H9 (cell line): Measurements from ENCODE around the gene KCNIP1. TPM values are rescaled to one million over a fixed set of nuclear protein-coding genes. Genes with fewer than 3 reads are reported as not detected.

ENCODE experiments used
- DNase-seq: peaks from one replicate; pipeline ENCODE4 v3.0.0-alpha.2; 2017
- H2AFZ ChIP-seq: one replicate; pipeline ENCODE4 v1.6.1; 2013; ENCODE audit warnings: mild to moderate bottlenecking, low read length, control low read depth, moderate library complexity
- H2AK5ac ChIP-seq: 2 replicates; pipeline ENCODE4 v1.6.1; 2013; ENCODE audit warnings: low read length, control low read depth, mixed read lengths; ENCODE audit not compliant: insufficient read length
- H2BK120ac ChIP-seq: one replicate; pipeline ENCODE4 v1.6.1; 2013; ENCODE audit warnings: low read depth, mild to moderate bottlenecking, low read length, control low read depth, inconsistent platforms; ENCODE audit not compliant: poor library complexity, severe bottlenecking
- H2BK12ac ChIP-seq: 2 replicates; pipeline ENCODE4 v1.6.1; 2013; ENCODE audit warnings: low read length, control low read depth, mixed read lengths, low read depth; ENCODE audit not compliant: insufficient read length
- H2BK15ac ChIP-seq: 2 replicates; pipeline ENCODE4 v1.6.1; 2013; ENCODE audit warnings: low read depth, low read length, control low read depth
- H2BK20ac ChIP-seq: one replicate; pipeline ENCODE4 v1.6.1; 2013; ENCODE audit warnings: low read depth, mild to moderate bottlenecking, low read length, control low read depth, inconsistent platforms; ENCODE audit not compliant: poor library complexity, severe bottlenecking
- H2BK5ac ChIP-seq: 2 replicates; pipeline ENCODE4 v1.6.1; 2013; ENCODE audit warnings: low read length, control low read depth, mixed read lengths; ENCODE audit not compliant: insufficient read length
- H3K14ac ChIP-seq: 2 replicates; pipeline ENCODE4 v1.6.1; 2013; ENCODE audit warnings: low read length, control low read depth; ENCODE audit not compliant: insufficient read depth
- H3K18ac ChIP-seq: 2 replicates; pipeline ENCODE4 v1.6.1; 2013; ENCODE audit warnings: low read depth, mild to moderate bottlenecking, mixed read lengths, low read length, control low read depth; ENCODE audit not compliant: insufficient read length
- H3K23ac ChIP-seq: 2 replicates; pipeline ENCODE4 v1.6.1; 2013; ENCODE audit warnings: low read length, control low read depth, mixed read lengths, low read depth; ENCODE audit not compliant: insufficient read length
- H3K23me2 ChIP-seq: 2 replicates; pipeline ENCODE4 v1.6.1; 2013; ENCODE audit warnings: low read depth, mild to moderate bottlenecking, mixed read lengths, low read length, control low read depth; ENCODE audit not compliant: insufficient read length, poor library complexity, severe bottlenecking
- H3K27ac ChIP-seq: 2 replicates; pipeline ENCODE4 v1.5.1; 2013; ENCODE audit warnings: low read length, control low read depth, mixed read lengths, low read depth; ENCODE audit not compliant: insufficient read length
- H3K27me3 ChIP-seq: 2 replicates; pipeline ENCODE4 v1.6.1; 2013; ENCODE audit warnings: low read length, control low read depth, inconsistent platforms; ENCODE audit not compliant: insufficient read depth
- H3K4ac ChIP-seq: 2 replicates; pipeline ENCODE4 v1.6.1; 2013; ENCODE audit warnings: low read depth, mild to moderate bottlenecking, control low read depth, inconsistent platforms, low read length, moderate library complexity
- H3K4me1 ChIP-seq: 2 replicates; pipeline ENCODE4 v1.6.1; 2013; ENCODE audit warnings: low read length, control low read depth, inconsistent platforms; ENCODE audit not compliant: insufficient read depth
- H3K4me2 ChIP-seq: 2 replicates; pipeline ENCODE4 v1.6.1; 2013; ENCODE audit warnings: low read length, control low read depth, mixed read lengths; ENCODE audit not compliant: insufficient read length, insufficient read depth
- H3K56ac ChIP-seq: 2 replicates; pipeline ENCODE4 v1.6.1; 2013; ENCODE audit warnings: low read depth, mild to moderate bottlenecking, mixed read lengths, low read length, control low read depth; ENCODE audit not compliant: insufficient read length
- H3K79me1 ChIP-seq: 2 replicates; pipeline ENCODE4 v1.6.1; 2013; ENCODE audit warnings: low read depth, mild to moderate bottlenecking, moderate library complexity, low read length, control low read depth, inconsistent platforms; ENCODE audit not compliant: insufficient read depth, poor library complexity, severe bottlenecking
- H3K79me2 ChIP-seq: 2 replicates; pipeline ENCODE4 v1.6.1; 2013; ENCODE audit warnings: low read length, control low read depth, inconsistent platforms; ENCODE audit not compliant: insufficient read depth
- H3K9ac ChIP-seq: 2 replicates; pipeline ENCODE4 v1.6.1; 2013; ENCODE audit warnings: low read length, control low read depth, mixed read lengths; ENCODE audit not compliant: insufficient read length; ENCODE audit errors: extremely low read depth
- H3K9me3 ChIP-seq: one replicate; pipeline ENCODE4 v1.6.1; 2013; ENCODE audit warnings: low read depth, low read length, inconsistent platforms; ENCODE audit not compliant: control insufficient read depth
- H3T11ph ChIP-seq: one replicate; pipeline ENCODE4 v1.6.1; 2013; ENCODE audit warnings: mild to moderate bottlenecking, low read length, control low read depth, inconsistent platforms
- H4K20me1 ChIP-seq: one replicate; pipeline ENCODE4 v1.6.1; 2013; ENCODE audit not compliant: control insufficient read depth, insufficient read length, insufficient read depth
- H4K5ac ChIP-seq: 2 replicates; pipeline ENCODE4 v1.6.1; 2013; ENCODE audit warnings: low read depth, mild to moderate bottlenecking, mixed read lengths, low read length, control low read depth; ENCODE audit not compliant: insufficient read length
- H4K8ac ChIP-seq: replicated peaks from 2 replicates; pipeline ENCODE4 v1.6.1; 2013; ENCODE audit warnings: low read length, control low read depth, mixed read lengths, low read depth; ENCODE audit not compliant: insufficient read length
- H4K91ac ChIP-seq: 2 replicates; pipeline ENCODE4 v1.6.1; 2013; ENCODE audit warnings: low read depth, mild to moderate bottlenecking, moderate library complexity, mixed read lengths, low read length, control low read depth; ENCODE audit not compliant: insufficient read length
- H3K27ac Mint-ChIP-seq, 3 experiments: 2 replicates in 2 of 3; 3 replicates in 1 of 3; pipeline ENCODE4 v1.8.0; 2020 to 2021; ENCODE audit warnings: mixed read lengths in 3 of 3, mild to moderate bottlenecking in 1 of 3, moderate library complexity in 1 of 3
- H3K27me3 Mint-ChIP-seq: 2 replicates; pipeline ENCODE4 v1.8.0; 2021; ENCODE audit warnings: low read depth, mild to moderate bottlenecking, moderate library complexity, mixed read lengths
- H3K36me3 Mint-ChIP-seq, 3 experiments: 2 replicates in 2 of 3; 3 replicates in 1 of 3; pipeline ENCODE4 v1.8.0; 2020 to 2021; ENCODE audit warnings: low read depth in 3 of 3, mixed read lengths in 3 of 3; ENCODE audit not compliant: insufficient read depth in 1 of 3
- H3K4me1 Mint-ChIP-seq, 2 experiments: 2 replicates each; pipeline ENCODE4 v1.8.0; 2020; ENCODE audit warnings: mixed read lengths in 2 of 2
- H3K4me3 Mint-ChIP-seq, 2 experiments: 2 replicates in 1 of 2; 3 replicates in 1 of 2; pipeline ENCODE4 v1.8.0; 2020 to 2021; ENCODE audit warnings: mild to moderate bottlenecking in 2 of 2, mixed read lengths in 2 of 2, moderate library complexity in 1 of 2
- H3K9me3 Mint-ChIP-seq, 2 experiments: 2 replicates in 1 of 2; 3 replicates in 1 of 2; pipeline ENCODE4 v1.8.0; 2020; ENCODE audit warnings: mild to moderate bottlenecking in 2 of 2, mixed read lengths in 2 of 2, moderate library complexity in 1 of 2
- CTCF ChIP-seq: fragments of 200-600 bp; sonication (generic); conservative IDR thresholded peaks from 3 replicates; pipeline ENCODE4 v1.8.0; 2021; ENCODE audit warnings: antibody characterized with exemption, mild to moderate bottlenecking
- WGBS: extraction: QIAGEN DNeasy Blood & Tissue Kit; methylation state at CpG from one replicate; pipeline ENCODE4 v1.1.7; 2013; ENCODE audit warnings: missing lambda C conversion rate, low lambda C conversion rate, mixed read lengths; ENCODE audit not compliant: insufficient read length; ENCODE audit errors: extremely low coverage; 5-methylcytosine and 5-hydroxymethylcytosine counted together
- total RNA-seq: library from RNA; stranded (reverse); gene quantifications from 2 replicates; pipeline ENCODE4 v1.2.1, GENCODE V29; 2021

KCNIP1 gene
- total RNA-seq, 1 experiment from 2014 or later = 0.63 TPM

- Histone ChIP-seq H2BK120ac (no peak overlapping the region), H3K9ac (no peak overlapping the region), H3K56ac (no peak overlapping the region), H3K79me2 (no peaks in the 10 kb centered on the region), H3K4me2 (no peak overlapping the region), H3T11ph (no peak overlapping the region), H4K5ac (no peak overlapping the region), H4K20me1 (no peaks in the 10 kb centered on the region), H3K27me3 (no peaks in the 10 kb centered on the region), H3K4me1 (peaks cover 9% of the 10 kb centered on the region), H2AK5ac (no peak overlapping the region), H4K91ac (no peak overlapping the region), H3K18ac (no peak overlapping the region), H3K23ac (no peak overlapping the region), H2AFZ (no peak overlapping the region), H3K9me3 (no peaks in the 10 kb centered on the region), H3K27ac (no peak overlapping the region), H3K14ac (no peak overlapping the region), H3K4ac (no peak overlapping the region), H2BK20ac (no peak overlapping the region), H2BK12ac (no peak overlapping the region), H4K8ac (no peak overlapping the region), H2BK5ac (no peak overlapping the region), H3K79me1 (no peaks in the 10 kb centered on the region), H3K23me2 (no peaks in the 10 kb centered on the region), H2BK15ac (no peak overlapping the region)
- Mint-ChIP-seq H3K27me3 (no peaks in the 10 kb centered on the region), H3K9me3 (peaks cover 2 to 4% of the 10 kb centered on the region in 2 experiments; a peak in 4 of 5 replicates), H3K4me1 (peaks cover 23 to 29% of the 10 kb centered on the region in 2 experiments), H3K27ac (no peak overlapping the region), H3K4me3 (no peak overlapping the region), H3K36me3 (peaks cover 0 to 7% (median 3%) of the 10 kb centered on the region in 3 experiments; a peak in 5 of 7 replicates)
- WGBS = no CpG with 5 or more reads among the region's 2 CpGs
- no peak for DNase-seq
- no peak for TF ChIP-seq CTCF
Measured at GRCh38 chr5:170757669-170758068, 253.8 kb downstream of the KCNIP1 start.
